Stimulated activated CD4-positive, alpha-beta T cell treated with anti-CD3 and anti-CD28 coated beads, Interleukin-2, amount 100 ng/mL, for 48 hours (primary cell): ENCODE results near the gene PCNX3.

Source experiments
- DNase-seq, 2 donors: peaks; one replicate each; pipeline ENCODE4 v3.0.0-alpha.2; 2020

The PCNX3 gene

GRCh38 chr11:65580756-65581155 lies 34.8 kb upstream of the PCNX3 start:
- DNase-seq, result no peak

GRCh38 chr11:65581928-65582327 lies 33.6 kb upstream of the PCNX3 start:
- DNase-seq, result no peak

GRCh38 chr11:65583589-65583988 lies 32.0 kb upstream of the PCNX3 start:
- DNase-seq, result no peak

- no peak for DNase-seq
Measured at GRCh38 chr11:65584106-65584505, 31.5 kb upstream of the PCNX3 start.

GRCh38 chr11:65584723-65585171 lies 30.8 kb upstream of the PCNX3 start:
- DNase-seq, result no peak

GRCh38 chr11:65585396-65586246 lies 30.0 kb upstream of the PCNX3 start:
- no peak for DNase-seq

GRCh38 chr11:65586247-65586630 lies 29.3 kb upstream of the PCNX3 start:
- no peak for DNase-seq

GRCh38 chr11:65586676-65587075 lies 28.9 kb upstream of the PCNX3 start:
- no peak for DNase-seq

- peak; percentile 70 to 71 for DNase-seq
Measured at GRCh38 chr11:65588199-65589054, 27.1 kb upstream of the PCNX3 start.

- DNase-seq, result no peak
Measured at GRCh38 chr11:65589444-65590239, 25.9 kb upstream of the PCNX3 start.

GRCh38 chr11:65590240-65590738 lies 25.3 kb upstream of the PCNX3 start:
- DNase-seq, result no peak

- DNase-seq, result no peak
Measured at GRCh38 chr11:65591939-65592857, 23.4 kb upstream of the PCNX3 start.

GRCh38 chr11:65592858-65593517 lies 22.6 kb upstream of the PCNX3 start:
- no peak for DNase-seq

GRCh38 chr11:65593518-65594414 lies 21.8 kb upstream of the PCNX3 start:
- DNase-seq, result no peak

GRCh38 chr11:65595131-65595530 lies 20.4 kb upstream of the PCNX3 start:
- no peak for DNase-seq

- DNase-seq, result no peak
Measured at GRCh38 chr11:65595543-65596281, 19.9 kb upstream of the PCNX3 start, which contains the start of gene KCNK7. Gene KCNK7 (minus strand): TSS chr11:65595800. CDS start chr11:65595772, 28 bp downstream.

- no peak for DNase-seq
Measured at GRCh38 chr11:65596520-65596919, 19.1 kb upstream of the PCNX3 start.

GRCh38 chr11:65598258-65598699 lies 17.3 kb upstream of the PCNX3 start:
- no peak for DNase-seq
